OCI-LY7 (cell line): ENCODE data around the gene MEF2A. TPM values are rescaled to one million over a fixed set of nuclear protein-coding genes. Genes with fewer than 3 reads are reported as not detected.
"Not testable (repeated sequence)": the region's sequence is repeated elsewhere in the genome, so short reads cannot be mapped to it uniquely, and the experiment has no call there.

Experiments used
- BruUV-seq: library from RNA; stranded (reverse); fragments of 400-500 nt; replicated peaks from 2 replicates; lab custom pipeline; 2021; lab: Mats Ljungman, UMichigan
- CTCF ChIA-PET: fragments of 300-600 bp; sonication (Branson Sonifier 250); formaldehyde crosslinking; loops from one replicate; lab custom pipeline; 2022; ENCODE audit warnings: antibody characterized with exemption; ENCODE audit not compliant: unreplicated experiment; lab: Charles Lee
- POLR2A ChIA-PET: fragments of 300-600 bp; sonication (Branson Sonifier 250); formaldehyde crosslinking; loops from one replicate; lab custom pipeline; 2022; ENCODE audit warnings: antibody characterized with exemption; lab: Charles Lee
- DNase-seq: peaks from one replicate; pipeline ENCODE4 v3.0.0-alpha.2; 2015; ENCODE audit warnings: low spot score
- H2AFZ ChIP-seq: fragments of 200-600 bp; sonication (generic), shearing (Covaris generic); 2 replicates; pipeline ENCODE4 v1.6.1; 2014; ENCODE audit warnings: mild to moderate bottlenecking, antibody characterized with exemption, low read length, moderate library complexity
- H3K27ac ChIP-seq: fragments of 200-600 bp; sonication (generic); 2 replicates; pipeline ENCODE4 v1.5.1; 2014; ENCODE audit warnings: mixed run types, low read depth, mild to moderate bottlenecking, moderate library complexity, low read length, inconsistent platforms; ENCODE audit not compliant: poor library complexity, severe bottlenecking
- H3K36me3 ChIP-seq: fragments of 200-600 bp; sonication (generic); 2 replicates; pipeline ENCODE4 v1.6.1; 2014; ENCODE audit warnings: mild to moderate bottlenecking, antibody characterized with exemption, low read length, moderate library complexity, mixed read lengths; ENCODE audit not compliant: insufficient read depth
- H3K4me1 ChIP-seq: fragments of 200-600 bp; sonication (generic); 2 replicates; pipeline ENCODE4 v1.5.1; 2014; ENCODE audit warnings: mild to moderate bottlenecking, low read length; ENCODE audit not compliant: insufficient read depth, poor library complexity, severe bottlenecking
- H3K4me2 ChIP-seq: fragments of 200-600 bp; sonication (generic); 2 replicates; pipeline ENCODE4 v1.6.1; 2014; ENCODE audit warnings: mild to moderate bottlenecking, low read length
- H3K4me3 ChIP-seq: fragments of 200-600 bp; sonication (generic); 2 replicates; pipeline ENCODE4 v1.5.1; 2014; ENCODE audit warnings: mild to moderate bottlenecking, low read depth, low read length; ENCODE audit not compliant: poor library complexity, severe bottlenecking
- H3K79me2 ChIP-seq: fragments of 200-600 bp; sonication (generic); 2 replicates; pipeline ENCODE4 v1.6.1; 2016; ENCODE audit warnings: low read depth, mild to moderate bottlenecking, low read length, moderate library complexity, mixed read lengths; ENCODE audit not compliant: insufficient read depth
- H3K9me2 ChIP-seq: fragments of 200-600 bp; sonication (generic); 2 replicates; pipeline ENCODE4 v1.6.1; 2016; ENCODE audit warnings: mild to moderate bottlenecking, low read length, mixed read lengths; ENCODE audit not compliant: insufficient read depth
- H3K9me3 ChIP-seq: fragments of 200-600 bp; sonication (generic); 2 replicates; pipeline ENCODE4 v1.6.1; 2014; ENCODE audit warnings: mild to moderate bottlenecking, mixed run types, low read length, mixed read lengths
- H4K20me1 ChIP-seq: fragments of 200-600 bp; sonication (generic); 2 replicates; pipeline ENCODE4 v1.6.1; 2014; ENCODE audit warnings: mild to moderate bottlenecking, antibody characterized with exemption, low read length, moderate library complexity, mixed read lengths; ENCODE audit not compliant: insufficient read depth
- CTCF ChIP-seq: fragments of 200-600 bp; sonication (generic); conservative IDR thresholded peaks from 2 replicates; pipeline ENCODE4 v1.5.1; 2014; ENCODE audit warnings: mild to moderate bottlenecking, antibody characterized with exemption, low read length, moderate library complexity, mixed read lengths
- EZH2phosphoT487 ChIP-seq: fragments of 200-600 bp; sonication (generic); IDR thresholded peaks from 2 replicates; pipeline ENCODE4 v1.6.1; 2018; ENCODE audit warnings: low read depth, borderline replicate concordance, mild to moderate bottlenecking, mixed run types, antibody characterized with exemption, low read length, moderate library complexity, mixed read lengths
- intact Hi-C: fragments of 100-400 bp; cut with micrococcal nuclease; formaldehyde crosslinking; loops from one replicate; pipeline ENCODE4 v1.10.0; 2022; ENCODE audit not compliant: unreplicated experiment
- total RNA-seq, 2 experiments: library from RNA; depleted of rRNA in 1 of 2; stranded (reverse); fragments of >200 nt in 1 of 2; shearing (Covaris generic) in 1 of 2; gene quantifications; 2 replicates each; pipeline ENCODE4 v1.2.3, GENCODE V29; 2014 to 2022

The MEF2A gene
- total RNA-seq, 2 experiments from 2014 or later = 28.0 to 38.2 TPM

- Histone ChIP-seq H3K36me3 (no peaks in the 10 kb centered on the region), H3K4me1 (peaks cover 3% of the 10 kb centered on the region), H3K27ac (no peak overlapping the region), H3K4me3 (peak overlapping the region; percentile 75), H3K9me2 (no peaks in the 10 kb centered on the region), H4K20me1 (no peaks in the 10 kb centered on the region), H3K79me2 (no peaks in the 10 kb centered on the region), H2AFZ (peak overlapping the region; percentile 95; the same call in 1 of the 2 replicates), H3K4me2 (peak overlapping the region; percentile 73), H3K9me3 (no peaks in the 10 kb centered on the region)
- ChIA-PET POLR2A (interaction anchor here (0.6 to 1.5 kb wide), 20 partner anchors 10 to 481 kb away, joined by 3 to 15 read pairs (median 4); partner anchors contain the start of gene LRRC28), CTCF (interaction anchor here (0.6 to 1.1 kb wide), 4 partner anchors 16 to 228 kb away, joined by 3 to 11 read pairs (median 4); no protein-coding TSS in a partner anchor)
- TF ChIP-seq EZH2phosphoT487 (no peak), CTCF (no peak)
- intact Hi-C loops = loop anchor here (1.0 kb wide), 1 partner anchor 482 kb away; the partner anchor contains the start of gene LRRC28
- BruUV-seq = no TSS peak
- DNase-seq = peak; percentile 8
Measured at GRCh38 chr15:99732751-99733267, 167.0 kb downstream of the MEF2A start.

- ChIA-PET CTCF (interaction anchor here (0.6 to 1.1 kb wide), 4 partner anchors 17 to 228 kb away, joined by 3 to 11 read pairs (median 4); no protein-coding TSS in a partner anchor), POLR2A (interaction anchor here (0.5 to 1.5 kb wide), 23 partner anchors 10 to 866 kb away, joined by 3 to 15 read pairs (median 4); partner anchors contain the start of gene LRRC28)
- intact Hi-C loops = loop anchor here (1.0 kb wide), 1 partner anchor 482 kb away; the partner anchor contains the start of gene LRRC28
- Histone ChIP-seq H4K20me1 (no peaks in the 10 kb centered on the region), H3K9me3 (no peaks in the 10 kb centered on the region), H3K27ac (no peak within 1 kb of the TSS), H3K9me2 (no peaks in the 10 kb centered on the region), H3K79me2 (no peaks in the 10 kb centered on the region), H2AFZ (peak within 1 kb of the TSS; percentile 95), H3K4me1 (peaks cover 3% of the 10 kb centered on the region), H3K36me3 (no peaks in the 10 kb centered on the region), H3K4me2 (peak within 1 kb of the TSS; percentile 73), H3K4me3 (peak within 1 kb of the TSS; percentile 75)
- DNase-seq = peak; percentile 97
- no TSS peak for BruUV-seq
- no peak for TF ChIP-seq EZH2phosphoT487
- no peak for TF ChIP-seq CTCF
Measured at GRCh38 chr15:99733268-99734039, 167.7 kb downstream of the MEF2A start, which contains the start of gene LYSMD4. TSS of gene LYSMD4 (minus strand) at chr15:99733437. CDS start at chr15:99731999, 1,438 bp downstream.

GRCh38 chr15:99734040-99734291 lies 168.2 kb downstream of the MEF2A start:
- intact Hi-C loops, H3K36me3 ChIP-seq, H3K9me2 ChIP-seq, CTCF ChIA-PET, DNase-seq, H3K9me3 ChIP-seq, H3K79me2 ChIP-seq, H4K20me1 ChIP-seq, BruUV-seq, H3K27ac ChIP-seq, H3K4me1 ChIP-seq: not testable (repeated sequence)
- peak overlapping the region; percentile 69 for H3K4me2 ChIP-seq
- peak overlapping the region; percentile 95; the same call in 1 of the 2 replicates for H2AFZ ChIP-seq
- H3K4me3 ChIP-seq = peak overlapping the region; percentile 75
- POLR2A ChIA-PET = interaction anchor here (0.5 to 1.5 kb wide), 4 partner anchors 20 to 867 kb away, joined by 3 to 6 read pairs (median 3); partner anchors contain the start of gene LRRC28
